GM23338 (cell line): ENCODE data around the gene DRD4. TPM values are rescaled to one million over a fixed set of nuclear protein-coding genes. Genes with fewer than 3 reads are reported as not detected.

Experiments used
- ATAC-seq: fragments of 200-7000 bp; cut with Tn5 transposase; 3 replicates; pipeline ENCODE4 v1.9.1; 2020
- DNase-seq: peaks from one replicate; pipeline ENCODE4 v3.0.0-alpha.2; 2015; ENCODE audit warnings: low spot score
- H2AFZ ChIP-seq: fragments of 200-600 bp; sonication (generic); 2 replicates; pipeline ENCODE4 v1.8.0; 2016; ENCODE audit warnings: antibody characterized with exemption, mild to moderate bottlenecking, moderate library complexity
- H3F3A ChIP-seq: fragments of 200-600 bp; sonication (generic); replicated peaks from 2 replicates; pipeline ENCODE4 v1.8.0; 2017; ENCODE audit warnings: antibody characterized with exemption, mixed run types, low read depth
- H3K27ac ChIP-seq: fragments of 200-600 bp; sonication (generic); 2 replicates; pipeline ENCODE4 v1.6.1; 2016; ENCODE audit warnings: low read depth
- H3K27me3 ChIP-seq: fragments of 200-600 bp; sonication (generic); 2 replicates; pipeline ENCODE4 v1.8.0; 2016; ENCODE audit warnings: mild to moderate bottlenecking, mixed run types, moderate library complexity; ENCODE audit not compliant: insufficient read depth
- H3K36me3 ChIP-seq: fragments of 200-600 bp; sonication (generic); 2 replicates; pipeline ENCODE4 v1.8.0; 2016; ENCODE audit warnings: mild to moderate bottlenecking; ENCODE audit not compliant: insufficient read depth
- H3K4me1 ChIP-seq: fragments of 200-600 bp; sonication (generic); 2 replicates; pipeline ENCODE4 v1.8.0; 2016; ENCODE audit warnings: mild to moderate bottlenecking, moderate library complexity; ENCODE audit not compliant: insufficient read depth
- H3K4me2 ChIP-seq: fragments of 200-600 bp; sonication (generic); 2 replicates; pipeline ENCODE4 v1.7.1; 2017; ENCODE audit warnings: mixed run types
- H3K4me3 ChIP-seq: fragments of 200-600 bp; sonication (generic); 2 replicates; pipeline ENCODE4 v1.6.1; 2016; ENCODE audit warnings: mixed run types
- H3K79me2 ChIP-seq: fragments of 200-600 bp; sonication (generic); replicated peaks from 2 replicates; pipeline ENCODE4 v1.8.0; 2017; ENCODE audit warnings: mild to moderate bottlenecking; ENCODE audit not compliant: insufficient read depth
- H3K9me2 ChIP-seq: fragments of 200-600 bp; sonication (generic); 2 replicates; pipeline ENCODE4 v1.8.0; 2017; ENCODE audit not compliant: insufficient read depth
- H4K20me1 ChIP-seq: fragments of 200-600 bp; sonication (generic); replicated peaks from 2 replicates; pipeline ENCODE4 v1.8.0; 2017; ENCODE audit warnings: mild to moderate bottlenecking; ENCODE audit not compliant: insufficient read depth
- H3K27ac Mint-ChIP-seq: 2 replicates; pipeline ENCODE4 v1.8.0; 2020; ENCODE audit warnings: inconsistent platforms, mild to moderate bottlenecking, moderate library complexity, mixed read lengths
- H3K27me3 Mint-ChIP-seq: 3 replicates; pipeline ENCODE4 v1.8.0; 2022; ENCODE audit warnings: low read depth, mild to moderate bottlenecking, moderate library complexity, mixed read lengths, inconsistent platforms; ENCODE audit not compliant: insufficient read depth, poor library complexity
- H3K36me3 Mint-ChIP-seq: 3 replicates; pipeline ENCODE4 v1.8.0; 2021; ENCODE audit warnings: low read depth, mild to moderate bottlenecking, inconsistent platforms, moderate library complexity, mixed read lengths
- H3K4me1 Mint-ChIP-seq: 3 replicates; pipeline ENCODE4 v1.8.0; 2020; ENCODE audit warnings: mild to moderate bottlenecking, inconsistent platforms, mixed read lengths
- H3K4me3 Mint-ChIP-seq: 3 replicates; pipeline ENCODE4 v1.8.0; 2021; ENCODE audit warnings: moderate library complexity, mild to moderate bottlenecking, inconsistent platforms, mixed read lengths
- H3K9me3 Mint-ChIP-seq: 3 replicates; pipeline ENCODE4 v1.8.0; 2020; ENCODE audit warnings: moderate library complexity, mild to moderate bottlenecking, inconsistent platforms, mixed read lengths
- CREB1 ChIP-seq: fragments of 250-450 bp; sonication (Bioruptor Pico); IDR thresholded peaks from 2 replicates; pipeline ENCODE4 v1.5.0; 2020; ENCODE audit warnings: low read depth, mild to moderate bottlenecking, moderate library complexity
- EZH2 ChIP-seq: fragments of 200-600 bp; sonication (generic); IDR thresholded peaks from one replicate; pipeline ENCODE4 v1.8.0; 2017; ENCODE audit warnings: antibody characterized with exemption, mild to moderate bottlenecking, low read depth; ENCODE audit not compliant: unreplicated experiment
- EZH2phosphoT487 ChIP-seq: fragments of 200-600 bp; sonication (generic); IDR thresholded peaks from one replicate; pipeline ENCODE4 v1.8.1; 2018; ENCODE audit warnings: antibody characterized with exemption; ENCODE audit not compliant: unreplicated experiment
- JUNB ChIP-seq: IDR thresholded peaks from one replicate; pipeline ENCODE4 v1.6.1; 2016; ENCODE audit warnings: antibody characterized with exemption; ENCODE audit not compliant: unreplicated experiment
- NANOG ChIP-seq: IDR thresholded peaks from 2 replicates; pipeline ENCODE4 v1.6.1; 2016; ENCODE audit warnings: antibody characterized with exemption, borderline replicate concordance
- POLR2AphosphoS5 ChIP-seq: IDR thresholded peaks from 2 replicates; pipeline ENCODE4 v1.6.1; 2016; ENCODE audit warnings: antibody characterized with exemption, low read depth
- STAT1 ChIP-seq: IDR thresholded peaks from one replicate; pipeline ENCODE4 v1.6.1; 2016; ENCODE audit warnings: antibody characterized with exemption; ENCODE audit not compliant: unreplicated experiment
- ZNF114 ChIP-seq: fragments of 250-450 bp; sonication (Bioruptor Pico); IDR thresholded peaks from 2 replicates; pipeline ENCODE4 v1.5.0; 2020; ENCODE audit warnings: mild to moderate bottlenecking, moderate library complexity
- ZNF331 ChIP-seq: fragments of 250-450 bp; sonication (Bioruptor Pico); IDR thresholded peaks from 2 replicates; pipeline ENCODE4 v1.5.0; 2020; ENCODE audit warnings: low read depth, mild to moderate bottlenecking, moderate library complexity
- polyA plus RNA-seq: library from polyadenylated mRNA; unstranded; fragments of >200 nt; fragmentation: Nextera tagmentation; extraction: Ambion mirVana; gene quantifications from 2 replicates; pipeline ENCODE4 v1.2.1, GENCODE V29; 2016
- total RNA-seq: library from RNA; depleted of rRNA; stranded (reverse); fragments of >200 nt; shearing (Covaris generic); gene quantifications from 2 replicates; pipeline ENCODE4 v1.2.3, GENCODE V29; 2014
- TF ChIP-seq, protein P1 (sequence below): IDR thresholded peaks from one replicate; pipeline ENCODE4 v1.6.1; 2018; ENCODE audit warnings: antibody characterized with exemption; ENCODE audit not compliant: unreplicated experiment
- TF ChIP-seq, protein P2 (sequence below): IDR thresholded peaks from 2 replicates; pipeline ENCODE4 v1.6.1; 2016; ENCODE audit warnings: antibody characterized with exemption
- TF ChIP-seq, protein P3 (sequence below): fragments of 250-450 bp; sonication (Bioruptor Pico); IDR thresholded peaks from 2 replicates; pipeline ENCODE4 v1.5.0; 2020; ENCODE audit warnings: mild to moderate bottlenecking, moderate library complexity
- TF ChIP-seq, protein P4 (sequence below), 2 experiments: fragments of 200-600 bp in 1 of 2; sonication (generic) in 1 of 2; conservative IDR thresholded peaks; 2 replicates each; pipeline versions ENCODE4 v1.5.1 to v1.6.1; 2016 to 2017; ENCODE audit warnings: antibody characterized with exemption in 2 of 2, low read depth in 2 of 2, mild to moderate bottlenecking in 2 of 2, moderate library complexity in 1 of 2

Gene DRD4
- total and polyA plus RNA-seq, 2 experiments from 2014 or later = 1.0 to 1.8 TPM

DNA sequence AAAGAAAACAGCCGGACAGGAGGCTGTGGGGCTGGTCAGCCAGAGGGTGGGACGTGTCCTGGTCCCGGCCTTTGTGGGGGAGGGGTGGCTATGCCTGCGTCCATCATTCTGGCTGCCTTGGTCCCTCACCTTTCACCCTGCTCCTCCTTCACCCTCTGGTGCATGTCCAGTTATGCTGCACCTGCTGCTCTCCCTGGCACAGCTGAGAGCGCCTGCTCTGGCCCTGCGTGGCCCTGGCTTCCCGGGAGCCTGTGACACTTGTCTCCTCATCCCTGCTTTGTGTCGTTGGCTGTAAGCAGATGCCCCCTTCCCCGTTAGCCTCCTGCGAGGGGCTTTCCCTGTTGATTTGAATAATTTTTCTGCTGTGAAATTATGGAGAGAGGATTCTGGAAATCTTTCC, 44.2 kb upstream of the DRD4 start:
- Histone ChIP-seq H2AFZ (no peak overlapping the region), H3K4me1 (no peaks in the 10 kb centered on the region), H4K20me1 (peaks cover 20% of the 10 kb centered on the region), H3K27me3 (no peaks in the 10 kb centered on the region), H3K4me3 (no peak overlapping the region), H3K79me2 (peaks cover 18% of the 10 kb centered on the region; the same call in 1 of the 2 replicates), H3K4me2 (no peak overlapping the region), H3F3A (peaks cover 19% of the 10 kb centered on the region), H3K9me2 (no peaks in the 10 kb centered on the region), H3K36me3 (peaks cover 22% of the 10 kb centered on the region; the same call in 1 of the 2 replicates), H3K27ac (no peak overlapping the region)
- no peaks in the 10 kb centered on the region; the same call in 2 of the 3 replicates for H3K4me1 Mint-ChIP-seq
- TF ChIP-seq EZH2 (no peak), STAT1 (no peak), CREB1 (CRISPR knock-in tag) (no peak), ZNF331 (CRISPR knock-in tag) (no peak), ZNF114 (CRISPR knock-in tag) (no peak), POLR2AphosphoS5 (no peak), EZH2phosphoT487 (no peak), NANOG (no peak), JUNB (no peak)
- TF ChIP-seq, protein P1, sequence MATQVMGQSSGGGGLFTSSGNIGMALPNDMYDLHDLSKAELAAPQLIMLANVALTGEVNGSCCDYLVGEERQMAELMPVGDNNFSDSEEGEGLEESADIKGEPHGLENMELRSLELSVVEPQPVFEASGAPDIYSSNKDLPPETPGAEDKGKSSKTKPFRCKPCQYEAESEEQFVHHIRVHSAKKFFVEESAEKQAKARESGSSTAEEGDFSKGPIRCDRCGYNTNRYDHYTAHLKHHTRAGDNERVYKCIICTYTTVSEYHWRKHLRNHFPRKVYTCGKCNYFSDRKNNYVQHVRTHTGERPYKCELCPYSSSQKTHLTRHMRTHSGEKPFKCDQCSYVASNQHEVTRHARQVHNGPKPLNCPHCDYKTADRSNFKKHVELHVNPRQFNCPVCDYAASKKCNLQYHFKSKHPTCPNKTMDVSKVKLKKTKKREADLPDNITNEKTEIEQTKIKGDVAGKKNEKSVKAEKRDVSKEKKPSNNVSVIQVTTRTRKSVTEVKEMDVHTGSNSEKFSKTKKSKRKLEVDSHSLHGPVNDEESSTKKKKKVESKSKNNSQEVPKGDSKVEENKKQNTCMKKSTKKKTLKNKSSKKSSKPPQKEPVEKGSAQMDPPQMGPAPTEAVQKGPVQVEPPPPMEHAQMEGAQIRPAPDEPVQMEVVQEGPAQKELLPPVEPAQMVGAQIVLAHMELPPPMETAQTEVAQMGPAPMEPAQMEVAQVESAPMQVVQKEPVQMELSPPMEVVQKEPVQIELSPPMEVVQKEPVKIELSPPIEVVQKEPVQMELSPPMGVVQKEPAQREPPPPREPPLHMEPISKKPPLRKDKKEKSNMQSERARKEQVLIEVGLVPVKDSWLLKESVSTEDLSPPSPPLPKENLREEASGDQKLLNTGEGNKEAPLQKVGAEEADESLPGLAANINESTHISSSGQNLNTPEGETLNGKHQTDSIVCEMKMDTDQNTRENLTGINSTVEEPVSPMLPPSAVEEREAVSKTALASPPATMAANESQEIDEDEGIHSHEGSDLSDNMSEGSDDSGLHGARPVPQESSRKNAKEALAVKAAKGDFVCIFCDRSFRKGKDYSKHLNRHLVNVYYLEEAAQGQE = no peak
- TF ChIP-seq, protein P2, sequence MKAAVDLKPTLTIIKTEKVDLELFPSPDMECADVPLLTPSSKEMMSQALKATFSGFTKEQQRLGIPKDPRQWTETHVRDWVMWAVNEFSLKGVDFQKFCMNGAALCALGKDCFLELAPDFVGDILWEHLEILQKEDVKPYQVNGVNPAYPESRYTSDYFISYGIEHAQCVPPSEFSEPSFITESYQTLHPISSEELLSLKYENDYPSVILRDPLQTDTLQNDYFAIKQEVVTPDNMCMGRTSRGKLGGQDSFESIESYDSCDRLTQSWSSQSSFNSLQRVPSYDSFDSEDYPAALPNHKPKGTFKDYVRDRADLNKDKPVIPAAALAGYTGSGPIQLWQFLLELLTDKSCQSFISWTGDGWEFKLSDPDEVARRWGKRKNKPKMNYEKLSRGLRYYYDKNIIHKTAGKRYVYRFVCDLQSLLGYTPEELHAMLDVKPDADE = no peak
- TF ChIP-seq, protein P3, sequence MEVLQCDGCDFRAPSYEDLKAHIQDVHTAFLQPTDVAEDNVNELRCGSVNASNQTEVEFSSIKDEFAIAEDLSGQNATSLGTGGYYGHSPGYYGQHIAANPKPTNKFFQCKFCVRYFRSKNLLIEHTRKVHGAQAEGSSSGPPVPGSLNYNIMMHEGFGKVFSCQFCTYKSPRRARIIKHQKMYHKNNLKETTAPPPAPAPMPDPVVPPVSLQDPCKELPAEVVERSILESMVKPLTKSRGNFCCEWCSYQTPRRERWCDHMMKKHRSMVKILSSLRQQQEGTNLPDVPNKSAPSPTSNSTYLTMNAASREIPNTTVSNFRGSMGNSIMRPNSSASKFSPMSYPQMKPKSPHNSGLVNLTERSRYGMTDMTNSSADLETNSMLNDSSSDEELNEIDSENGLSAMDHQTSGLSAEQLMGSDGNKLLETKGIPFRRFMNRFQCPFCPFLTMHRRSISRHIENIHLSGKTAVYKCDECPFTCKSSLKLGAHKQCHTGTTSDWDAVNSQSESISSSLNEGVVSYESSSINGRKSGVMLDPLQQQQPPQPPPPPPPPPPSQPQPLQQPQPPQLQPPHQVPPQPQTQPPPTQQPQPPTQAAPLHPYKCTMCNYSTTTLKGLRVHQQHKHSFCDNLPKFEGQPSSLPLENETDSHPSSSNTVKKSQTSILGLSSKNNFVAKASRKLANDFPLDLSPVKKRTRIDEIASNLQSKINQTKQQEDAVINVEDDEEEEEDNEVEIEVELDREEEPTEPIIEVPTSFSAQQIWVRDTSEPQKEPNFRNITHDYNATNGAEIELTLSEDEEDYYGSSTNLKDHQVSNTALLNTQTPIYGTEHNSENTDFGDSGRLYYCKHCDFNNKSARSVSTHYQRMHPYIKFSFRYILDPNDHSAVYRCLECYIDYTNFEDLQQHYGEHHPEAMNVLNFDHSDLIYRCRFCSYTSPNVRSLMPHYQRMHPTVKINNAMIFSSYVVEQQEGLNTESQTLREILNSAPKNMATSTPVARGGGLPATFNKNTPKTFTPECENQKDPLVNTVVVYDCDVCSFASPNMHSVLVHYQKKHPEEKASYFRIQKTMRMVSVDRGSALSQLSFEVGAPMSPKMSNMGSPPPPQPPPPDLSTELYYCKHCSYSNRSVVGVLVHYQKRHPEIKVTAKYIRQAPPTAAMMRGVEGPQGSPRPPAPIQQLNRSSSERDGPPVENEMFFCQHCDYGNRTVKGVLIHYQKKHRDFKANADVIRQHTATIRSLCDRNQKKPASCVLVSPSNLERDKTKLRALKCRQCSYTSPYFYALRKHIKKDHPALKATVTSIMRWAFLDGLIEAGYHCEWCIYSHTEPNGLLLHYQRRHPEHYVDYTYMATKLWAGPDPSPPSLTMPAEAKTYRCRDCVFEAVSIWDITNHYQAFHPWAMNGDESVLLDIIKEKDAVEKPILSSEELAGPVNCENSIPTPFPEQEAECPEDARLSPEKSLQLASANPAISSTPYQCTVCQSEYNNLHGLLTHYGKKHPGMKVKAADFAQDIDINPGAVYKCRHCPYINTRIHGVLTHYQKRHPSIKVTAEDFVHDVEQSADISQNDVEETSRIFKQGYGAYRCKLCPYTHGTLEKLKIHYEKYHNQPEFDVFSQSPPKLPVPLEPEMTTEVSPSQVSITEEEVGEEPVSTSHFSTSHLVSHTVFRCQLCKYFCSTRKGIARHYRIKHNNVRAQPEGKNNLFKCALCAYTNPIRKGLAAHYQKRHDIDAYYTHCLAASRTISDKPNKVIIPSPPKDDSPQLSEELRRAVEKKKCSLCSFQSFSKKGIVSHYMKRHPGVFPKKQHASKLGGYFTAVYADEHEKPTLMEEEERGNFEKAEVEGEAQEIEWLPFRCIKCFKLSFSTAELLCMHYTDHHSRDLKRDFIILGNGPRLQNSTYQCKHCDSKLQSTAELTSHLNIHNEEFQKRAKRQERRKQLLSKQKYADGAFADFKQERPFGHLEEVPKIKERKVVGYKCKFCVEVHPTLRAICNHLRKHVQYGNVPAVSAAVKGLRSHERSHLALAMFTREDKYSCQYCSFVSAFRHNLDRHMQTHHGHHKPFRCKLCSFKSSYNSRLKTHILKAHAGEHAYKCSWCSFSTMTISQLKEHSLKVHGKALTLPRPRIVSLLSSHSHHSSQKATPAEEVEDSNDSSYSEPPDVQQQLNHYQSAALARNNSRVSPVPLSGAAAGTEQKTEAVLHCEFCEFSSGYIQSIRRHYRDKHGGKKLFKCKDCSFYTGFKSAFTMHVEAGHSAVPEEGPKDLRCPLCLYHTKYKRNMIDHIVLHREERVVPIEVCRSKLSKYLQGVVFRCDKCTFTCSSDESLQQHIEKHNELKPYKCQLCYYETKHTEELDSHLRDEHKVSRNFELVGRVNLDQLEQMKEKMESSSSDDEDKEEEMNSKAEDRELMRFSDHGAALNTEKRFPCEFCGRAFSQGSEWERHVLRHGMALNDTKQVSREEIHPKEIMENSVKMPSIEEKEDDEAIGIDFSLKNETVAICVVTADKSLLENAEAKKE = no peak
- TF ChIP-seq, protein P4, sequence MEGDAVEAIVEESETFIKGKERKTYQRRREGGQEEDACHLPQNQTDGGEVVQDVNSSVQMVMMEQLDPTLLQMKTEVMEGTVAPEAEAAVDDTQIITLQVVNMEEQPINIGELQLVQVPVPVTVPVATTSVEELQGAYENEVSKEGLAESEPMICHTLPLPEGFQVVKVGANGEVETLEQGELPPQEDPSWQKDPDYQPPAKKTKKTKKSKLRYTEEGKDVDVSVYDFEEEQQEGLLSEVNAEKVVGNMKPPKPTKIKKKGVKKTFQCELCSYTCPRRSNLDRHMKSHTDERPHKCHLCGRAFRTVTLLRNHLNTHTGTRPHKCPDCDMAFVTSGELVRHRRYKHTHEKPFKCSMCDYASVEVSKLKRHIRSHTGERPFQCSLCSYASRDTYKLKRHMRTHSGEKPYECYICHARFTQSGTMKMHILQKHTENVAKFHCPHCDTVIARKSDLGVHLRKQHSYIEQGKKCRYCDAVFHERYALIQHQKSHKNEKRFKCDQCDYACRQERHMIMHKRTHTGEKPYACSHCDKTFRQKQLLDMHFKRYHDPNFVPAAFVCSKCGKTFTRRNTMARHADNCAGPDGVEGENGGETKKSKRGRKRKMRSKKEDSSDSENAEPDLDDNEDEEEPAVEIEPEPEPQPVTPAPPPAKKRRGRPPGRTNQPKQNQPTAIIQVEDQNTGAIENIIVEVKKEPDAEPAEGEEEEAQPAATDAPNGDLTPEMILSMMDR (conservative IDR thresholded peaks at IDR 0.05; ENCODE audit: low read depth in 2 of 2) = no peak
- peaks cover 79% of the 10 kb centered on the region for H3K36me3 Mint-ChIP-seq
- ATAC-seq (no peak), DNase-seq (no peak)
- H3K27me3 Mint-ChIP-seq = peaks cover 18% of the 10 kb centered on the region
- no peak overlapping the region for H3K4me3 Mint-ChIP-seq
- H3K9me3 Mint-ChIP-seq = no peaks in the 10 kb centered on the region; the same call in none of the 3 replicates
- H3K27ac Mint-ChIP-seq = no peak overlapping the region
